NAMALWA (cell line): ENCODE data around the gene ABCA5.
"Not testable (repeated sequence)": the region's sequence is repeated elsewhere in the genome, so short reads cannot be mapped to it uniquely, and the experiment has no call there.

Source experiments
- DNase-seq: peaks from one replicate; pipeline ENCODE4 v3.0.0-alpha.2; 2015; ENCODE audit warnings: low spot score

ABCA5 gene

GRCh38 chr17:69198238-69198637, 128.7 kb downstream of the ABCA5 start:
- DNase-seq, result no peak

- not testable (repeated sequence) for DNase-seq
Observed at GRCh38 chr17:69196105-69196653, 130.8 kb downstream of the ABCA5 start.
